Adrenal gland (tissue), 12 donors: ENCODE measurements around the gene ZCCHC7. TPM values are rescaled to one million over a fixed set of nuclear protein-coding genes. Genes with fewer than 3 reads are reported as not detected.
A peak's percentile ranks its signal among the peaks of the same experiment; 100 is the strongest.

Experiments used
- DNase-seq, 7 donors: peaks; one replicate each; pipeline ENCODE4 v3.0.0-alpha.2; 2019 to 2020
- H3K27ac ChIP-seq, 5 donors: fragments of 200-600 bp; sonication (generic) in 4 of 5; 1 replicate in 3 of 5; 2 replicates in 2 of 5; pipeline versions ENCODE4 v1.5.1 to v1.8.0; 2016 to 2020; ENCODE audit warnings: mild to moderate bottlenecking in 1 of 5
- H3K27me3 ChIP-seq: fragments of 200-600 bp; 2 replicates; pipeline ENCODE4 v1.8.0; 2021
- H3K36me3 ChIP-seq, 2 donors: fragments of 200-600 bp; replicated peaks in 1 of 2; 1 replicate in 1 of 2; 2 replicates in 1 of 2; pipeline versions ENCODE4 v1.5.1 to v1.8.0; 2018 to 2022
- H3K4me1 ChIP-seq, 2 donors: fragments of 200-600 bp; replicated peaks in 1 of 2; 1 replicate in 1 of 2; 2 replicates in 1 of 2; pipeline versions ENCODE4 v1.5.1 to v1.8.0; 2018 to 2021
- H3K4me3 ChIP-seq, 4 donors: fragments of 200-600 bp; sonication (generic) in 3 of 4; one replicate each; pipeline ENCODE4 v1.5.1; 2016 to 2018
- H3K9me3 ChIP-seq, 3 donors: fragments of 200-600 bp; sonication (generic) in 1 of 3; replicated peaks in 1 of 3; 1 replicate in 2 of 3; 2 replicates in 1 of 3; pipeline versions ENCODE4 v1.5.1 to v1.8.0; 2016 to 2021
- CTCF ChIP-seq, 6 experiments: fragments of 450-650 bp in 4 of 6; fragments of 200-600 bp in 2 of 6; sonication (generic) in 1 of 6; IDR thresholded peaks; 1 replicate in 5 of 6; 2 replicates in 1 of 6; pipeline versions ENCODE4 v1.5.1 to v1.8.0; 2016 to 2021; ENCODE audit warnings: antibody characterized with exemption in 6 of 6, mild to moderate bottlenecking in 2 of 6, moderate library complexity in 1 of 6
- POLR2A ChIP-seq, 2 donors: fragments of 450-650 bp; IDR thresholded peaks; one replicate each; pipeline ENCODE4 v1.6.1; 2017; ENCODE audit warnings: antibody characterized with exemption in 2 of 2, mild to moderate bottlenecking in 2 of 2, moderate library complexity in 1 of 2
- WGBS, 4 donors: extraction: QIAGEN DNeasy Blood & Tissue Kit in 2 of 4; methylation state at CpG; one replicate each; pipeline versions ENCODE4 v1.1.5 to v1.1.7; 2013 to 2017; 5-methylcytosine and 5-hydroxymethylcytosine counted together
- intact Hi-C, 2 donors: fragments of 100-400 bp; cut with DNase I; formaldehyde crosslinking; loops; one replicate each; pipeline versions ENCODE4 v1.14.1 to v1.15.0; 2022 to 2023
- polyA plus RNA-seq, 3 donors: library from polyadenylated mRNA; stranded (reverse); fragments of 200-250 nt in 2 of 3; fragments of 350-450 nt in 1 of 3; fragmentation: Illumina TruSeq in 1 of 3; extraction: RNeasy Lipid Tissue Mini Kit (QIAGEN cat#74804) in 1 of 3; gene quantifications; one replicate each; pipeline ENCODE4 v1.2.3, GENCODE V29; 2013 to 2014
- total RNA-seq, 9 donors: library from RNA; depleted of rRNA in 4 of 9; stranded (reverse); fragments of >200 nt in 4 of 9; fragments of 120-200 nt in 1 of 9; fragmentation: NEBNext Ultra II Directional in 1 of 9; extraction: Animal tissue kit (Norgen Biotek cat#: 25700) in 1 of 9; gene quantifications; one replicate each; pipeline versions ENCODE4 v1.1.0 to v1.2.4, GENCODE V29; 2013 to 2023
- donor health status: healthy with polysubstance abuse.
- donor health status: Bipolar disorder and iron deficiency.
- donor health status: DM: yes; HTN: yes; CAD: no.
- donor health status: DM: no; HTN: no; CAD: no.
- donor health status: DM: no; HTN: no; CAD: no.
- donor health status: DM: yes; HTN: yes; CAD: no.

The ZCCHC7 gene
- total and polyA plus RNA-seq, 12 donors = 6.0 to 21.3 (median 18.8) TPM

- intact Hi-C loops = no loop called here
- DNase-seq = no peak
- H3K36me3 ChIP-seq = no peaks in the 10 kb centered on the region
- no peaks in the 10 kb centered on the region for H3K9me3 ChIP-seq
- no peak for TF ChIP-seq CTCF (IDR thresholded peaks at IDR 0.05)
- TF ChIP-seq POLR2A (IDR thresholded peaks at IDR 0.05) = no peak
- no peak overlapping the region for H3K27ac ChIP-seq
- no peak overlapping the region for H3K4me3 ChIP-seq
- peaks cover 0 to 8% of the 10 kb centered on the region in 2 donors for H3K4me1 ChIP-seq
- H3K27me3 ChIP-seq = no peaks in the 10 kb centered on the region
- 85 to 91% (median 88%) methylated on average over 3 of the region's 3 CpGs for WGBS, 4 donors
These were observed 177.2 kb downstream of the ZCCHC7 start for GRCh38 chr9:37297592-37297991.

- H3K4me1 ChIP-seq = no peaks in the 10 kb centered on the region
- peaks cover 0 to 4% of the 10 kb centered on the region in 2 donors for H3K36me3 ChIP-seq
- no peak overlapping the region for H3K27ac ChIP-seq
- no peak for TF ChIP-seq POLR2A (IDR thresholded peaks at IDR 0.05)
- TF ChIP-seq CTCF (IDR thresholded peaks at IDR 0.05) = no peak
- no peaks in the 10 kb centered on the region for H3K27me3 ChIP-seq
- DNase-seq = peak in 1 of 7 donors; percentile 11
- H3K9me3 ChIP-seq = no peaks in the 10 kb centered on the region
- intact Hi-C loops = no loop called here
- no peak overlapping the region for H3K4me3 ChIP-seq
- 29 to 62% (median 45%) methylated on average over 1 of the region's 1 CpG for WGBS, 4 donors
These were observed 180.2 kb downstream of the ZCCHC7 start for GRCh38 chr9:37300620-37301019.

- Histone ChIP-seq H3K27ac (no peak overlapping the region), H3K4me3 (no peak overlapping the region), H3K27me3 (no peaks in the 10 kb centered on the region), H3K9me3 (no peaks in the 10 kb centered on the region), H3K36me3 (peaks cover 0 to 4% of the 10 kb centered on the region in 2 donors), H3K4me1 (no peaks in the 10 kb centered on the region)
- TF ChIP-seq POLR2A (IDR thresholded peaks at IDR 0.05) (no peak), CTCF (IDR thresholded peaks at IDR 0.05) (no peak)
- 92 to 100% (median 96%) methylated on average over 2 of the region's 2 CpGs for WGBS, 4 donors
- no peak for DNase-seq
- intact Hi-C loops = no loop called here
These were observed 180.9 kb downstream of the ZCCHC7 start for GRCh38 chr9:37301042-37301853.

GRCh38 chr9:37301854-37302172 is 181.4 kb downstream of the ZCCHC7 start:
- Histone ChIP-seq H3K4me1 (no peaks in the 10 kb centered on the region), H3K4me3 (no peak overlapping the region), H3K27me3 (no peaks in the 10 kb centered on the region), H3K27ac (no peak overlapping the region), H3K9me3 (no peaks in the 10 kb centered on the region), H3K36me3 (peaks cover 0 to 4% of the 10 kb centered on the region in 2 donors)
- no peak for DNase-seq
- 0 to 80% (median 24%) methylated on average over 1 of the region's 1 CpG for WGBS, 4 donors
- no peak for TF ChIP-seq POLR2A (IDR thresholded peaks at IDR 0.05)
- TF ChIP-seq CTCF (IDR thresholded peaks at IDR 0.05) = no peak
- intact Hi-C loops = no loop called here
